HEK293 (cell line): ENCODE data around the gene VASN.
A peak's percentile ranks its signal among the peaks of the same experiment; 100 is the strongest.

Experiments
- ELK4 ChIP-seq: IDR thresholded peaks from 2 replicates; pipeline ENCODE4 v1.6.1; 2011; ENCODE audit warnings: mild to moderate bottlenecking, low read depth, low read length, borderline replicate concordance
- GLIS2 ChIP-seq: fragments of 450-650 bp; formaldehyde crosslinking; IDR thresholded peaks from 2 replicates; pipeline ENCODE4 v1.5.1; 2016; ENCODE audit warnings: missing biosample characterization, missing genetic modification characterization
- HOXD13 ChIP-seq: sonication (generic); formaldehyde crosslinking; IDR thresholded peaks from 2 replicates; pipeline ENCODE4 v1.8.0; 2022; ENCODE audit warnings: missing genetic modification reagents, borderline replicate concordance
- OSR2 ChIP-seq: fragments of 450-650 bp; formaldehyde crosslinking; IDR thresholded peaks from 2 replicates; pipeline ENCODE4 v1.5.1; 2016; ENCODE audit warnings: missing biosample characterization, missing genetic modification characterization
- OVOL3 ChIP-seq: fragments of 450-650 bp; formaldehyde crosslinking; IDR thresholded peaks from 2 replicates; pipeline ENCODE4 v1.5.1; 2016; ENCODE audit warnings: missing biosample characterization, missing genetic modification characterization
- PATZ1 ChIP-seq: fragments of 450-650 bp; formaldehyde crosslinking; IDR thresholded peaks from 2 replicates; pipeline ENCODE4 v1.5.1; 2016; ENCODE audit warnings: missing biosample characterization, missing genetic modification characterization
- RBAK ChIP-seq: fragments of 450-650 bp; formaldehyde crosslinking; IDR thresholded peaks from 2 replicates; pipeline ENCODE4 v1.5.1; 2016; ENCODE audit warnings: missing biosample characterization, missing genetic modification characterization
- SCRT2 ChIP-seq: fragments of 450-650 bp; formaldehyde crosslinking; IDR thresholded peaks from 2 replicates; pipeline ENCODE4 v1.5.1; 2016; ENCODE audit warnings: missing biosample characterization, missing genetic modification characterization
- SP2 ChIP-seq: fragments of 450-650 bp; formaldehyde crosslinking; IDR thresholded peaks from 2 replicates; pipeline ENCODE4 v1.5.1; 2016; ENCODE audit warnings: missing biosample characterization, missing genetic modification characterization
- ZBTB11 ChIP-seq: fragments of 450-650 bp; formaldehyde crosslinking; conservative IDR thresholded peaks from 2 replicates; pipeline ENCODE4 v1.5.1; 2016; ENCODE audit warnings: low read depth, missing biosample characterization, missing genetic modification characterization
- ZBTB21 ChIP-seq: fragments of 450-650 bp; formaldehyde crosslinking; IDR thresholded peaks from 2 replicates; pipeline ENCODE4 v1.5.1; 2017; ENCODE audit warnings: missing biosample characterization, missing genetic modification characterization
- ZBTB7A ChIP-seq: fragments of 450-650 bp; formaldehyde crosslinking; IDR thresholded peaks from 2 replicates; pipeline ENCODE4 v1.5.1; 2016; ENCODE audit warnings: low read depth, missing biosample characterization, missing genetic modification characterization
- ZNF157 ChIP-seq: fragments of 450-650 bp; formaldehyde crosslinking; IDR thresholded peaks from 2 replicates; pipeline ENCODE4 v1.5.1; 2016; ENCODE audit warnings: missing biosample characterization, missing genetic modification characterization
- ZNF211 ChIP-seq: fragments of 450-650 bp; formaldehyde crosslinking; IDR thresholded peaks from 2 replicates; pipeline ENCODE4 v1.5.1; 2016; ENCODE audit warnings: low read depth, missing biosample characterization, missing genetic modification characterization
- ZNF23 ChIP-seq: fragments of 450-650 bp; formaldehyde crosslinking; IDR thresholded peaks from 2 replicates; pipeline ENCODE4 v1.5.1; 2016; ENCODE audit warnings: missing biosample characterization, missing genetic modification characterization, borderline replicate concordance
- ZNF274 ChIP-seq, 2 experiments: fragments of 200-500 bp in 1 of 2; fragments of 450-650 bp in 1 of 2; sonication (Bioruptor generic) in 1 of 2; formaldehyde crosslinking in 1 of 2; IDR thresholded peaks; 2 replicates each; pipeline versions ENCODE4 v1.5.1 to v1.6.1; 2014 to 2016; ENCODE audit warnings: borderline replicate concordance in 1 of 2, inconsistent platforms in 1 of 2, low read length in 1 of 2, missing biosample characterization in 1 of 2, missing genetic modification characterization in 1 of 2
- ZNF341 ChIP-seq: fragments of 450-650 bp; formaldehyde crosslinking; IDR thresholded peaks from 2 replicates; pipeline ENCODE4; 2016; ENCODE audit warnings: low read depth, missing biosample characterization, missing genetic modification characterization
- ZNF404 ChIP-seq: fragments of 450-650 bp; formaldehyde crosslinking; IDR thresholded peaks from 2 replicates; pipeline ENCODE4 v1.5.1; 2017; ENCODE audit warnings: missing biosample characterization, missing genetic modification characterization
- ZNF426 ChIP-seq: fragments of 450-650 bp; formaldehyde crosslinking; IDR thresholded peaks from 2 replicates; pipeline ENCODE4 v1.5.1; 2017; ENCODE audit warnings: missing biosample characterization, missing genetic modification characterization, mild to moderate bottlenecking, inconsistent platforms, moderate library complexity
- ZNF571 ChIP-seq: fragments of 450-650 bp; formaldehyde crosslinking; IDR thresholded peaks from 2 replicates; pipeline ENCODE4 v1.5.0; 2017; ENCODE audit warnings: missing biosample characterization, missing genetic modification characterization
- ZNF600 ChIP-seq: fragments of 450-650 bp; formaldehyde crosslinking; IDR thresholded peaks from 2 replicates; pipeline ENCODE4 v1.5.1; 2016; ENCODE audit warnings: missing biosample characterization, missing genetic modification characterization
- ZNF623 ChIP-seq: fragments of 450-650 bp; formaldehyde crosslinking; IDR thresholded peaks from 2 replicates; pipeline ENCODE4 v1.5.1; 2016; ENCODE audit warnings: missing biosample characterization, missing genetic modification characterization
- ZNF629 ChIP-seq: fragments of 450-650 bp; formaldehyde crosslinking; IDR thresholded peaks from 2 replicates; pipeline ENCODE4 v1.5.1; 2017; ENCODE audit warnings: missing biosample characterization, missing genetic modification characterization
- ZNF843 ChIP-seq: fragments of 450-650 bp; formaldehyde crosslinking; IDR thresholded peaks from 2 replicates; pipeline ENCODE4 v1.5.1; 2016; ENCODE audit warnings: missing biosample characterization, missing genetic modification characterization
- TF ChIP-seq, protein P1 (sequence below): sonication (generic); formaldehyde crosslinking; IDR thresholded peaks from 2 replicates; pipeline ENCODE4 v1.8.1; 2022; ENCODE audit warnings: mild to moderate bottlenecking, moderate library complexity, missing genetic modification reagents
- TF ChIP-seq, protein P2 (sequence below): fragments of 450-650 bp; formaldehyde crosslinking; IDR thresholded peaks from 2 replicates; pipeline ENCODE4 v1.5.1; 2017; ENCODE audit warnings: missing biosample characterization, missing genetic modification characterization

The VASN gene

GRCh38 chr16:4404247-4404966 lies 32.8 kb downstream of the VASN start (continued):
- peak; percentile 33; the same call in 1 of the 2 replicates for TF ChIP-seq PATZ1
- TF ChIP-seq HOXD13, result no peak
- no peak; the same call in 1 of the 2 replicates for TF ChIP-seq ZNF600 (tag by site-specific recombination)
- TF ChIP-seq, protein P1, sequence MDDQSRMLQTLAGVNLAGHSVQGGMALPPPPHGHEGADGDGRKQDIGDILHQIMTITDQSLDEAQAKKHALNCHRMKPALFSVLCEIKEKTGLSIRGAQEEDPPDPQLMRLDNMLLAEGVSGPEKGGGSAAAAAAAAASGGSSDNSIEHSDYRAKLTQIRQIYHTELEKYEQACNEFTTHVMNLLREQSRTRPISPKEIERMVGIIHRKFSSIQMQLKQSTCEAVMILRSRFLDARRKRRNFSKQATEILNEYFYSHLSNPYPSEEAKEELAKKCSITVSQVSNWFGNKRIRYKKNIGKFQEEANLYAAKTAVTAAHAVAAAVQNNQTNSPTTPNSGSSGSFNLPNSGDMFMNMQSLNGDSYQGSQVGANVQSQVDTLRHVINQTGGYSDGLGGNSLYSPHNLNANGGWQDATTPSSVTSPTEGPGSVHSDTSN (CRISPR knock-in tag), result no peak
- no peak for TF ChIP-seq ZNF623 (tag by site-specific recombination)
- TF ChIP-seq, protein P2, sequence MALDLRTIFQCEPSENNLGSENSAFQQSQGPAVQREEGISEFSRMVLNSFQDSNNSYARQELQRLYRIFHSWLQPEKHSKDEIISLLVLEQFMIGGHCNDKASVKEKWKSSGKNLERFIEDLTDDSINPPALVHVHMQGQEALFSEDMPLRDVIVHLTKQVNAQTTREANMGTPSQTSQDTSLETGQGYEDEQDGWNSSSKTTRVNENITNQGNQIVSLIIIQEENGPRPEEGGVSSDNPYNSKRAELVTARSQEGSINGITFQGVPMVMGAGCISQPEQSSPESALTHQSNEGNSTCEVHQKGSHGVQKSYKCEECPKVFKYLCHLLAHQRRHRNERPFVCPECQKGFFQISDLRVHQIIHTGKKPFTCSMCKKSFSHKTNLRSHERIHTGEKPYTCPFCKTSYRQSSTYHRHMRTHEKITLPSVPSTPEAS (tag by site-specific recombination), result no peak
- no peak for TF ChIP-seq ZNF843 (tag by site-specific recombination)
- peak; percentile 44; the same call in 1 of the 2 replicates for TF ChIP-seq SCRT2 (tag by site-specific recombination)
- no peak for TF ChIP-seq ZNF404
- no peak for TF ChIP-seq RBAK (tag by site-specific recombination)
- no peak for TF ChIP-seq ZBTB21 (tag by site-specific recombination)
- no peak for TF ChIP-seq ZNF571 (tag by site-specific recombination)
- TF ChIP-seq OSR2 (tag by site-specific recombination), result no peak
- no peak for TF ChIP-seq ZNF274 (IDR thresholded peaks at IDR 0.05; ENCODE audit: low read length)
- no peak for TF ChIP-seq ZNF274 (tag by site-specific recombination; IDR thresholded peaks at IDR 0.05; ENCODE audit: borderline replicate concordance)
- TF ChIP-seq ELK4, result no peak
- no peak for TF ChIP-seq ZNF629 (tag by site-specific recombination)
- TF ChIP-seq ZNF211, result no peak
- TF ChIP-seq OVOL3 (tag by site-specific recombination), result no peak
- TF ChIP-seq GLIS2 (tag by site-specific recombination), result no peak
- TF ChIP-seq ZNF23 (tag by site-specific recombination), result no peak
- TF ChIP-seq SP2, result 0 out of 2 replicates have a peak, but pooled peaks have one; percentile 22
- TF ChIP-seq ZBTB11, result no peak
- no peak for TF ChIP-seq ZNF426
- peak; percentile 32; the same call in 1 of the 2 replicates for TF ChIP-seq ZNF341 (tag by site-specific recombination)
- TF ChIP-seq ZNF157, result no peak
- no peak for TF ChIP-seq ZBTB7A (tag by site-specific recombination)
